Measurements from ENCODE around the gene ZNF518A. TPM values are rescaled to one million over a fixed set of nuclear protein-coding genes. Genes with fewer than 3 reads are reported as not detected.

Gene ZNF518A
- total and polyA plus RNA-seq, 10 of the 15 experiments (the other 5 are each of a cell fraction or from before 2014, with no cell fraction given): 3.7 to 24.4 (median 15.4) TPM

- peak; percentile 97 for TF ChIP-seq CREB1 (IDR thresholded peaks at IDR 0.05; ENCODE audit: low read depth)
- peak; percentile 89 for TF ChIP-seq TCF3 (IDR thresholded peaks at IDR 0.05; ENCODE audit: borderline replicate concordance, insufficient read depth, low read depth, low read length)
- TF ChIP-seq CEBPB (IDR thresholded peaks at IDR 0.05; ENCODE audit: borderline replicate concordance in 1 of 2, low read depth in 2 of 2, low read length in 2 of 2): no peak
- TF ChIP-seq BMI1 (IDR thresholded peaks at IDR 0.05; ENCODE audit: borderline replicate concordance): no peak
- TF ChIP-seq EED (IDR thresholded peaks at IDR 0.05; ENCODE audit: low read depth): no peak
- TF ChIP-seq E2F8 (IDR thresholded peaks at IDR 0.05; ENCODE audit: low read depth, partially characterized antibody): peak; percentile 79
- no peak; the same call in 1 of the 2 replicates for TF ChIP-seq JUNB (IDR thresholded peaks at IDR 0.05)
- TF ChIP-seq MXI1 (IDR thresholded peaks at IDR 0.05; ENCODE audit: low read depth, low read length): peak; percentile 87
- TF ChIP-seq ZBTB4 (CRISPR knock-in tag; IDR thresholded peaks at IDR 0.05): no peak
- TF ChIP-seq IRF5 (IDR thresholded peaks at IDR 0.05; ENCODE audit: borderline replicate concordance): no peak
- TF ChIP-seq SRF (IDR thresholded peaks at IDR 0.05; ENCODE audit: low read depth in 2 of 2, low read length in 2 of 2): 0 out of 4 replicates have a peak, but pooled peaks of 1 of the 2 experiments have one; percentile 18
- peak; percentile 92 for TF ChIP-seq SMAD5 (IDR thresholded peaks at IDR 0.05; ENCODE audit: low read depth)
- TF ChIP-seq POLR2AphosphoS2 (IDR thresholded peaks at IDR 0.05; ENCODE audit: low read depth, low read length): peak; percentile 62; the same call in 1 of the 2 replicates
- TF ChIP-seq CEBPZ (IDR thresholded peaks at IDR 0.05; ENCODE audit: low read depth, low read length): no peak
- TF ChIP-seq MEF2A (IDR thresholded peaks at IDR 0.05; ENCODE audit: insufficient read depth, low read depth, low read length): no peak; the same call in 1 of the 2 replicates
- TF ChIP-seq PAX8 (IDR thresholded peaks at IDR 0.05): peak; percentile 86; the same call in 1 of the 2 replicates
- 0 out of 2 replicates have a peak, but pooled peaks have one; percentile 35 for TF ChIP-seq ESRRA (IDR thresholded peaks at IDR 0.05; ENCODE audit: low read length)
Observed at GRCh38 chr10:96089670-96090462, 40.2 kb upstream of the ZNF518A start (continued).

Data from GM12878 (cell line).